ENCODE results near the gene LSAMP. TPM values are rescaled to one million over a fixed set of nuclear protein-coding genes. Genes with fewer than 3 reads are reported as not detected.

The LSAMP gene
- polyA plus RNA-seq, 3 donors, result not detected

- Mint-ChIP-seq H3K36me3 (no peaks in the 10 kb centered on the region), H3K27ac (no peak overlapping the region), H3K27me3 (ENCODE audit: low read depth in 3 of 3) (no peaks in the 10 kb centered on the region), H3K9me3 (peaks cover 1 to 10% (median 8%) of the 10 kb centered on the region in 7 donors), H3K4me1 (no peaks in the 10 kb centered on the region), H3K4me3 (no peak overlapping the region)
- H4K20me1 ChIP-seq (ENCODE audit: insufficient read depth, low read length), result no peaks in the 10 kb centered on the region
- no peak overlapping the region for H3K9ac ChIP-seq (ENCODE audit: insufficient read depth, low read length, poor library complexity, severe bottlenecking)
- TF ChIP-seq CTCF (IDR thresholded peaks at IDR 0.05), result no peak
- H3K27me3 ChIP-seq (ENCODE audit: control insufficient read depth in 2 of 2, insufficient read depth in 2 of 2, low read length in 2 of 2), result no peaks in the 10 kb centered on the region
- no peaks in the 10 kb centered on the region for H3K4me1 ChIP-seq (ENCODE audit: control insufficient read depth in 1 of 2, insufficient read depth in 2 of 2, low read length in 2 of 2)
- intact Hi-C loops (cut with micrococcal nuclease), result no loop called here
- H3K36me3 ChIP-seq (replicated peaks in 1 of 2; ENCODE audit: control insufficient read depth in 1 of 2, insufficient read depth in 2 of 2, low read length in 2 of 2), result no peaks in the 10 kb centered on the region
- WGBS (ENCODE audit: insufficient coverage), result 73% methylated on average over 2 of the region's 2 CpGs
- no peak overlapping the region for H3K27ac ChIP-seq (ENCODE audit: low read depth in 1 of 2, low read length in 2 of 2)
- no peak overlapping the region for H3K4me3 ChIP-seq (replicated peaks in 1 of 3; ENCODE audit: low read depth in 2 of 3, low read length in 3 of 3)
- H3K4me2 ChIP-seq (replicated peaks; ENCODE audit: extremely low read depth, low read length, poor library complexity, severe bottlenecking), result no peak overlapping the region
- no peaks in the 10 kb centered on the region for H3K79me2 ChIP-seq (ENCODE audit: insufficient read depth, low read length)
- H2AFZ ChIP-seq (ENCODE audit: insufficient read depth, low read depth, low read length, poor library complexity, severe bottlenecking), result no peak overlapping the region
- DNase-seq, result no peak
- peaks cover 4 to 8% of the 10 kb centered on the region in 2 donors for H3K9me3 ChIP-seq (replicated peaks in 1 of 2; ENCODE audit: control insufficient read depth in 1 of 2, insufficient read depth in 1 of 2, low read length in 2 of 2)
Observed at GRCh38 chr3:116198087-116198486, 247.2 kb downstream of the LSAMP start.

- Mint-ChIP-seq H3K36me3 (no peaks in the 10 kb centered on the region), H3K27ac (no peak overlapping the region), H3K27me3 (ENCODE audit: low read depth in 3 of 3) (no peaks in the 10 kb centered on the region), H3K9me3 (peaks cover 0 to 7% (median 5%) of the 10 kb centered on the region in 7 donors), H3K4me3 (no peak overlapping the region), H3K4me1 (no peaks in the 10 kb centered on the region)
- H3K4me2 ChIP-seq (replicated peaks; ENCODE audit: extremely low read depth, low read length, poor library complexity, severe bottlenecking), result no peak overlapping the region
- no peak overlapping the region for H3K9ac ChIP-seq (ENCODE audit: insufficient read depth, low read length, poor library complexity, severe bottlenecking)
- TF ChIP-seq CTCF (IDR thresholded peaks at IDR 0.05), result no peak
- intact Hi-C loops (cut with micrococcal nuclease), result no loop called here
- H3K36me3 ChIP-seq (replicated peaks in 1 of 2; ENCODE audit: control insufficient read depth in 1 of 2, insufficient read depth in 2 of 2, low read length in 2 of 2), result no peaks in the 10 kb centered on the region
- no peak overlapping the region for H3K27ac ChIP-seq (ENCODE audit: low read depth in 1 of 2, low read length in 2 of 2)
- no peaks in the 10 kb centered on the region for H3K4me1 ChIP-seq (ENCODE audit: control insufficient read depth in 1 of 2, insufficient read depth in 2 of 2, low read length in 2 of 2)
- no peak overlapping the region for H3K4me3 ChIP-seq (replicated peaks in 1 of 3; ENCODE audit: low read depth in 2 of 3, low read length in 3 of 3)
- no peaks in the 10 kb centered on the region for H4K20me1 ChIP-seq (ENCODE audit: insufficient read depth, low read length)
- H3K79me2 ChIP-seq (ENCODE audit: insufficient read depth, low read length), result no peaks in the 10 kb centered on the region
- WGBS (ENCODE audit: insufficient coverage), result no CpG with 5 or more reads among the region's 1 CpG
- no peak for DNase-seq
- H2AFZ ChIP-seq (ENCODE audit: insufficient read depth, low read depth, low read length, poor library complexity, severe bottlenecking), result no peak overlapping the region
- H3K27me3 ChIP-seq (ENCODE audit: control insufficient read depth in 2 of 2, insufficient read depth in 2 of 2, low read length in 2 of 2), result no peaks in the 10 kb centered on the region
- peaks cover 4% of the 10 kb centered on the region in 2 donors for H3K9me3 ChIP-seq (replicated peaks in 1 of 2; ENCODE audit: control insufficient read depth in 1 of 2, insufficient read depth in 1 of 2, low read length in 2 of 2)
Observed at GRCh38 chr3:116192464-116192863, 252.8 kb downstream of the LSAMP start.
